WI38 (cell line): ENCODE results near the gene IPP.
A peak's percentile ranks its signal among the peaks of the same experiment; 100 is the strongest.

Experiments
- H3K4me3 ChIP-seq: 2 replicates; pipeline ENCODE4 v1.5.1; 2011; ENCODE audit warnings: low read depth, mild to moderate bottlenecking, control low read depth, low read length
- TF ChIP-seq, protein P1 (sequence below): IDR thresholded peaks from 2 replicates; pipeline ENCODE4 v1.5.1; 2012; ENCODE audit warnings: low read depth, mild to moderate bottlenecking, control low read depth, low read length

Gene IPP

GRCh38 chr1:45686288-45687013, 64.0 kb downstream of the IPP start, which contains the start of gene GPBP1L1:
GPBP1L1 (minus strand) TSS chr1:45686533; CDS start chr1:45659087, 27,446 bp downstream.
- TF ChIP-seq, protein P1, sequence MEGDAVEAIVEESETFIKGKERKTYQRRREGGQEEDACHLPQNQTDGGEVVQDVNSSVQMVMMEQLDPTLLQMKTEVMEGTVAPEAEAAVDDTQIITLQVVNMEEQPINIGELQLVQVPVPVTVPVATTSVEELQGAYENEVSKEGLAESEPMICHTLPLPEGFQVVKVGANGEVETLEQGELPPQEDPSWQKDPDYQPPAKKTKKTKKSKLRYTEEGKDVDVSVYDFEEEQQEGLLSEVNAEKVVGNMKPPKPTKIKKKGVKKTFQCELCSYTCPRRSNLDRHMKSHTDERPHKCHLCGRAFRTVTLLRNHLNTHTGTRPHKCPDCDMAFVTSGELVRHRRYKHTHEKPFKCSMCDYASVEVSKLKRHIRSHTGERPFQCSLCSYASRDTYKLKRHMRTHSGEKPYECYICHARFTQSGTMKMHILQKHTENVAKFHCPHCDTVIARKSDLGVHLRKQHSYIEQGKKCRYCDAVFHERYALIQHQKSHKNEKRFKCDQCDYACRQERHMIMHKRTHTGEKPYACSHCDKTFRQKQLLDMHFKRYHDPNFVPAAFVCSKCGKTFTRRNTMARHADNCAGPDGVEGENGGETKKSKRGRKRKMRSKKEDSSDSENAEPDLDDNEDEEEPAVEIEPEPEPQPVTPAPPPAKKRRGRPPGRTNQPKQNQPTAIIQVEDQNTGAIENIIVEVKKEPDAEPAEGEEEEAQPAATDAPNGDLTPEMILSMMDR, result no peak
- peak within 1 kb of the TSS; percentile 100 for H3K4me3 ChIP-seq

- peak overlapping the region; percentile 100 for H3K4me3 ChIP-seq
- TF ChIP-seq, protein P1, result no peak
These were observed 64.5 kb downstream of the IPP start for GRCh38 chr1:45686015-45686287.

DNA sequence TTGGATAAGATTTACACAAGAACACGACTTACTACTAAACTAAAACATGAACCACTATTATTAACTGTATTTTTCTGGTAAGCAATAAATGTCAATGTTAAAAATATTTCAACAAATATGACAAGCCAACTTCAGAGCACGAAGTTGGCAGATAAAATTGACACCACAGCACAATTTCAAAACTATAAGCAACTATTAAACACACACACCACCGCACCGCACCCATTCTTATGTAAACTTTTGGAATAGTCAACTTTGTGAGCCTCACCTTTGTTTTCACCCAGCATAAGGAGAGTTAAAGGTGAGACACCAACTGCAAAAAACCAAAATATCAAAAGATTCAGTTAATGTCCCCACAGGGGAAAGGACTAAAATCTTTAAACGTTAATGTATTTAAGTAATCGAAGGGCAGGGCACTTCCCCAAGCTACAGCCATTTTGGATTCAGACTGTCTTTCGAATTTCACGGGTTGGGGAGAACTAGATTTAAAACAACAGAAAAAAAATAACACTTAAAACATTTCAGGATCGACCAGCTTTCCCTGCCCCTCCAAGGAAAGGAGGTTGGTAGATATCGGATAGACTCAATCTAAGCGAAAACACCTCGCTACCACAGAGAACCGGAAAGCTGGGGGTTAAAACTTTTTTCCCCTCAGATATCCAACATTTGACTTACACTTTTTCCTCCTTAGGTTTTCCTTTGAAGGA, 65.0 kb downstream of the IPP start:
- TF ChIP-seq, protein P1, result no peak
- peak overlapping the region; percentile 100 for H3K4me3 ChIP-seq

DNA sequence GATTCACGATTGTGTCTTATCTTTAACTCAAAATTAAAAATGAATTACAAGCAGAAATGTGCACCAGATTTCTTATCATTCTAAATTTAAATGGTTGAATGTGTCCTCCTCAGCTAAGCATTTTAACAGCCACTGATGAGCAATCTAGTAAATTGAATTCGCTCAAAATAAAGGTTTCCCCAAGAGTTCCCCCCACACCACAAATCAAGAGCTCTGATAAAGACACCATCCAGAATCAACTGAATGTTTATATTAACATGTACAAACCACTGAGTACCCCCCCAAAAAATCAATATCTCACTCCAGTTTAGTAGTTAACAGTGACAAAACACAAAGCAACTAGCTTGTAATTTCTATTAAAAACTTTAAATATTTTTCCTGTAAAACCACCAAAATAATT, 66.1 kb downstream of the IPP start:
- TF ChIP-seq, protein P1, result no peak
- peak overlapping the region; percentile 100 for H3K4me3 ChIP-seq

GRCh38 chr1:45682942-45683341, 67.5 kb downstream of the IPP start:
- H3K4me3 ChIP-seq, result no peak overlapping the region
- TF ChIP-seq, protein P1, result no peak

GRCh38 chr1:45679123-45679522, 71.3 kb downstream of the IPP start:
- TF ChIP-seq, protein P1, result no peak
- H3K4me3 ChIP-seq, result no peak overlapping the region

DNA sequence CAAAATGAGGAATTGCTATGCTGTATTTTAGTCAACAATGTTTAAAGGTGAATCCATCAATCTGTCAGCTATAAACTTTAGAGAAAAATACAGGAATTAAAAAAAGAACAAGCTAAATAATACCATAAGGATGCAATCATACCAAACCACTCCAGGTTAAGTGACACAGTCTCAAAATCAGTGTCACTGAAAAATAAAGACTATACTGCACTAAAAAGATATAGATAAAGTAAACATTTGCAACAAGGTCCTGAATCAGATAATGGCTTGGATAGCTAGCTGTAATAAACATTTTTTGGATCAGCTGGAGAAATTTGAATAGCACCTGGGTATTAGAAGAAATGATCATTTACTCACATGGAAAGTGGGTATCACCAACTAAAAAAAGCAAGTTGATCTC, 72.0 kb downstream of the IPP start:
- no peak overlapping the region for H3K4me3 ChIP-seq
- TF ChIP-seq, protein P1, result no peak
